HepG2 (cell line): ENCODE measurements around the gene SMIM13. TPM values are rescaled to one million over a fixed set of nuclear protein-coding genes. Genes with fewer than 3 reads are reported as not detected.
A peak's percentile ranks its signal among the peaks of the same experiment; 100 is the strongest.

Source experiments
- ATAC-seq: fragments of 200-7000 bp; cut with Tn5 transposase; 3 replicates; pipeline ENCODE4 v1.9.1; 2020; ENCODE audit warnings: mild to moderate bottlenecking, moderate library complexity
- BruUV-seq: library from RNA; stranded (reverse); fragments of 400-500 nt; replicated peaks from 2 replicates; lab custom pipeline; 2021; lab: Mats Ljungman, UMichigan
- CTCF ChIA-PET: fragments of 300-600 bp; formaldehyde crosslinking; extraction: SDS; loops from one replicate; lab custom pipeline; 2021; ENCODE audit warnings: low total read pairs, inconsistent platforms, low intra/inter-chr PET ratio; lab: Yijun Ruan, JAX
- POLR2A ChIA-PET: fragments of 350-600 bp; sonication (Branson Sonifier 250); formaldehyde crosslinking; loops from one replicate; lab custom pipeline; 2020; ENCODE audit warnings: antibody characterized with exemption, inconsistent platforms; lab: Yijun Ruan, JAX
- DNase-seq: peaks from one replicate; pipeline ENCODE4 v3.0.0-alpha.2; 2015; ENCODE audit warnings: low spot score
- FAIRE-seq: peaks from 3 replicates; lab custom pipeline; 2011; peaks lifted over from hg19 to GRCh38; lab: Jason Lieb, UNC
- H2AFZ ChIP-seq: one replicate; pipeline ENCODE4 v1.6.1; 2011; ENCODE audit warnings: low read length, inconsistent platforms
- H3K27ac ChIP-seq: fragments of 300-600 bp; 3 replicates; pipeline ENCODE4 v1.8.0; 2011; ENCODE audit warnings: mixed run types, mild to moderate bottlenecking, mixed read lengths, low read length, inconsistent platforms; ENCODE audit not compliant: insufficient read depth; ENCODE audit errors: extremely low read length
- H3K27me3 ChIP-seq, 2 experiments: fragments of 200-600 bp in 1 of 2; 2 replicates in 1 of 2; 3 replicates in 1 of 2; pipeline versions ENCODE4 v1.6.0 to v1.8.0; 2011; ENCODE audit warnings: low read length in 2 of 2, mild to moderate bottlenecking in 2 of 2, moderate library complexity in 2 of 2, inconsistent platforms in 1 of 2; ENCODE audit not compliant: insufficient read depth in 2 of 2, control insufficient read depth in 1 of 2
- H3K36me3 ChIP-seq, 2 experiments: fragments of 200-600 bp in 1 of 2; replicated peaks in 1 of 2; 2 replicates in 1 of 2; 3 replicates in 1 of 2; pipeline versions ENCODE4 v1.5.1 to v1.8.0; 2011; ENCODE audit warnings: low read length in 2 of 2, inconsistent platforms in 1 of 2; ENCODE audit not compliant: insufficient read depth in 2 of 2, control insufficient read depth in 1 of 2
- H3K4me1 ChIP-seq: 2 replicates; pipeline ENCODE4 v1.5.1; 2012; ENCODE audit warnings: low read length, inconsistent platforms; ENCODE audit not compliant: insufficient read depth
- H3K4me2 ChIP-seq: 2 replicates; pipeline ENCODE4 v1.6.0; 2011; ENCODE audit warnings: low read depth, low read length, inconsistent platforms
- H3K4me3 ChIP-seq, 3 experiments: fragments of 200-600 bp in 1 of 3; sonication (generic), shearing (Covaris generic) in 1 of 3; replicated peaks in 1 of 3; 2 replicates each; pipeline ENCODE4 v1.5.1; 2011 to 2016; ENCODE audit warnings: low read length in 3 of 3, inconsistent platforms in 2 of 3, low read depth in 2 of 3, mild to moderate bottlenecking in 2 of 3, control low read depth in 1 of 3, mixed read lengths in 1 of 3; ENCODE audit not compliant: insufficient read depth in 1 of 3
- H3K79me2 ChIP-seq: one replicate; pipeline ENCODE4 v1.6.1; 2011; ENCODE audit warnings: low read length, inconsistent platforms; ENCODE audit not compliant: insufficient read depth
- H3K9ac ChIP-seq: 2 replicates; pipeline ENCODE4 v1.6.0; 2011; ENCODE audit warnings: mild to moderate bottlenecking, low read depth, low read length, inconsistent platforms; ENCODE audit not compliant: insufficient read depth
- H3K9me3 ChIP-seq: 2 replicates; pipeline ENCODE4 v1.5.1; 2012; ENCODE audit warnings: mild to moderate bottlenecking, low read length
- H4K20me1 ChIP-seq: 2 replicates; pipeline ENCODE4 v1.6.0; 2011; ENCODE audit warnings: inconsistent platforms, mild to moderate bottlenecking, low read length, moderate library complexity; ENCODE audit not compliant: insufficient read depth
- ARID5B ChIP-seq: IDR thresholded peaks from 2 replicates; pipeline ENCODE4 v1.4.0; 2020; ENCODE audit warnings: mild to moderate bottlenecking, missing genetic modification reagents
- BRCA1 ChIP-seq: sonication (generic); formaldehyde crosslinking; IDR thresholded peaks from 2 replicates; pipeline ENCODE4 v1.4.0; 2020; ENCODE audit warnings: missing genetic modification reagents
- FLYWCH1 ChIP-seq: sonication (generic); formaldehyde crosslinking; IDR thresholded peaks from 2 replicates; pipeline ENCODE4 v1.8.1; 2023; ENCODE audit warnings: mild to moderate bottlenecking, missing genetic modification reagents
- HNF4A ChIP-seq: sonication (generic); formaldehyde crosslinking; IDR thresholded peaks from 2 replicates; pipeline ENCODE4 v1.4.0; 2020; ENCODE audit warnings: missing genetic modification reagents
- RBFOX2 ChIP-seq: fragments of 200-400 bp; formaldehyde crosslinking; IDR thresholded peaks from 2 replicates; pipeline ENCODE4 v1.6.1; 2017; ENCODE audit warnings: low read depth, mild to moderate bottlenecking, low read length
- SNAI1 ChIP-seq: sonication (generic); formaldehyde crosslinking; IDR thresholded peaks from 2 replicates; pipeline ENCODE4 v1.5.0; 2020; ENCODE audit warnings: mild to moderate bottlenecking, missing genetic modification reagents, borderline replicate concordance
- SNAPC2 ChIP-seq: sonication (generic); formaldehyde crosslinking; IDR thresholded peaks from 2 replicates; pipeline ENCODE4 v1.8.1; 2022; ENCODE audit warnings: mild to moderate bottlenecking, missing genetic modification reagents
- ZBTB37 ChIP-seq: sonication (generic); formaldehyde crosslinking; IDR thresholded peaks from 2 replicates; pipeline ENCODE4 v1.4.0; 2020; ENCODE audit warnings: mild to moderate bottlenecking, missing genetic modification reagents
- ZNF282 ChIP-seq: fragments of 450-650 bp; IDR thresholded peaks from 2 replicates; pipeline ENCODE4 v1.6.1; 2018; ENCODE audit not compliant: partially characterized antibody
- ZNF326 ChIP-seq: sonication (generic); formaldehyde crosslinking; IDR thresholded peaks from 2 replicates; pipeline ENCODE4 v1.4.0; 2020; ENCODE audit warnings: missing genetic modification reagents, borderline replicate concordance
- ZNF503 ChIP-seq: sonication (generic); formaldehyde crosslinking; IDR thresholded peaks from 2 replicates; pipeline ENCODE4 v1.4.0; 2020; ENCODE audit warnings: missing genetic modification reagents
- ZNF816 ChIP-seq: sonication (generic); formaldehyde crosslinking; IDR thresholded peaks from 2 replicates; pipeline ENCODE4 v1.8.0; 2022; ENCODE audit warnings: missing genetic modification reagents, mild to moderate bottlenecking, borderline replicate concordance
- WGBS: methylation state at CpG from one replicate; pipeline ENCODE4 v1.1.6; 2017; ENCODE audit warnings: low lambda C conversion rate; 5-methylcytosine and 5-hydroxymethylcytosine counted together
- in situ Hi-C: cut with HindIII; loops from 2 replicates; pipeline ENCODE4 v1.10.0; 2017; ENCODE audit warnings: low pct_unique_long_range_greater_than_20kb; ENCODE audit not compliant: extremely low pct_ligation_motif_present
- intact Hi-C: fragments of 100-400 bp; cut with micrococcal nuclease; formaldehyde crosslinking; loops from one replicate; pipeline ENCODE4 v1.10.0; 2022; ENCODE audit not compliant: unreplicated experiment
- polyA plus RNA-seq, 8 experiments: library from polyadenylated mRNA; depleted of rRNA in 3 of 8; stranded (reverse) in 7 of 8; unstranded in 1 of 8; fragments of >200 nt; fragmentation: Illumina TruSeq in 4 of 8; extraction: Trizol in 4 of 8; gene quantifications; 2 replicates each; pipeline versions ENCODE4 v1.2.1 to v1.2.3, GENCODE V29; 2011 to 2016; ENCODE audit warnings: low read depth in 4 of 8, missing spikeins in 1 of 8, mixed read lengths in 1 of 8; ENCODE audit not compliant: insufficient read depth in 1 of 8
- total RNA-seq, 5 experiments: library from RNA; depleted of rRNA; stranded (reverse); fragments of >200 nt; fragmentation: Illumina TruSeq; extraction: Trizol; gene quantifications; 2 replicates each; pipeline ENCODE4 v1.2.3, GENCODE V29; 2016; ENCODE audit warnings: low read depth in 1 of 5

The SMIM13 gene
- total and polyA plus RNA-seq, 2 of the 13 experiments (the other 11 are each of a cell fraction or from before 2014, with no cell fraction given): 2.7 to 10.2 TPM

GRCh38 chr6:11092668-11093375, 812 bp upstream of the SMIM13 start:
- no peaks in the 10 kb centered on the region for H3K9me3 ChIP-seq
- ChIA-PET CTCF (interaction anchor here (0.9 kb wide), 1 partner anchor 403 kb away, joined by 4 read pairs; no protein-coding TSS in a partner anchor), POLR2A (interaction anchor here (0.7 to 1.4 kb wide), 14 partner anchors 10 to 478 kb away, joined by 3 to 13 read pairs (median 3); partner anchors contain the start of gene TMEM14C)
- WGBS: 2% methylated on average over 10 of the region's 10 CpGs
- TSS peak; percentile 94 for BruUV-seq
- in situ Hi-C loops: no loop called here
- H3K36me3 ChIP-seq: no peaks in the 10 kb centered on the region
- peak overlapping the region; percentile 93 to 99 (median 97) for H3K4me3 ChIP-seq
- FAIRE-seq: no peak
- peak overlapping the region; percentile 85 for H3K9ac ChIP-seq
- peak overlapping the region; percentile 86 for H3K4me2 ChIP-seq
- no peak for DNase-seq
- peak overlapping the region; percentile 81 for H2AFZ ChIP-seq
- peaks cover 46% of the 10 kb centered on the region for H3K4me1 ChIP-seq
- intact Hi-C loops: loop anchor here (1.0 to 5.0 kb wide), 4 partner anchors 49 to 482 kb away; partner anchors contain the start of gene TMEM170B
- no peaks in the 10 kb centered on the region; a peak in 1 of 5 replicates for H3K27me3 ChIP-seq
- H3K79me2 ChIP-seq: peaks cover 35% of the 10 kb centered on the region
- peak; percentile 6 for ATAC-seq
- H4K20me1 ChIP-seq: peaks cover 9% of the 10 kb centered on the region; the same call in 1 of the 2 replicates
- peak overlapping the region; percentile 90 for H3K27ac ChIP-seq
- TF ChIP-seq ZBTB37 (CRISPR knock-in tag) (peak; percentile 1; the same call in 1 of the 2 replicates), ARID5B (CRISPR knock-in tag) (no peak), ZNF816 (CRISPR knock-in tag) (0 out of 2 replicates have a peak, but pooled peaks have one; percentile 36), BRCA1 (CRISPR knock-in tag) (0 out of 2 replicates have a peak, but pooled peaks have one; percentile 20), FLYWCH1 (no peak), ZNF503 (CRISPR knock-in tag) (no peak), ZNF282 (no peak), RBFOX2 (no peak), SNAPC2 (CRISPR knock-in tag) (no peak), HNF4A (CRISPR knock-in tag) (no peak), ZNF326 (CRISPR knock-in tag) (no peak), SNAI1 (CRISPR knock-in tag) (0 out of 2 replicates have a peak, but pooled peaks have one; percentile 44)
